ENCODE results near the gene TBRG4.

GRCh38 chr7:45155357-45155900, 43.9 kb upstream of the TBRG4 start:
- no peak for TF ChIP-seq SUZ12 (IDR thresholded peaks at IDR 0.05; ENCODE audit: extremely low read depth, insufficient read depth, insufficient read length)
- no peak for TF ChIP-seq ZNF274 (IDR thresholded peaks at IDR 0.05; ENCODE audit: low read depth, low read length)
- no peak for TF ChIP-seq YY1 (IDR thresholded peaks at IDR 0.05; ENCODE audit: insufficient read depth, insufficient read length)
